ENCODE measurements around the gene DLGAP1.

DLGAP1 gene

GRCh38 chr18:3747176-3747973, 707.7 kb downstream of the DLGAP1 start:
- in situ Hi-C loops (cut with MboI; ENCODE audit: low pct_unique_long_range_greater_than_20kb, low sequenced_read_pairs, unreplicated experiment) = no loop called here
- no peak for TF ChIP-seq CTCF (IDR thresholded peaks at IDR 0.05; ENCODE audit: extremely low read depth, insufficient read depth, missing control alignments)

DNA sequence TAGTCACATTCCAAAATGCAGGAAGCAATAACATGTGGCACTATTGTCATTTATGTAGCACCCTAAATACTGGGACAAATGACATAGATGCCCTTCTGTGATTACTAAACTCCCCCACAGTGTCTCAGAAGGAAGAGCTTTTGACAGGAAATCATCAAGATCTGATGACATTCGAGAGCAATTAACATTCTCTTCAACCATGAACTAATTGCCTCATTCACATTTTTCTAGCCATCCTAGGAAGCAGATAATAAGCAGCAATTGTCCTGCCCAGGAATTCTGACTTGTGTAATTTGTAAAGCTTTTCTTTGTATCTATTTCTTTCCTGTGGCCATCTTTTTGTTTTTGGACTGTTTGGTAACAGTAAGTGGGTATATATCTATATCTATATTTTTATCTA, 712.6 kb downstream of the DLGAP1 start:
- DNase-seq (ENCODE audit: low spot score) = no peak
- TF ChIP-seq CTCF (IDR thresholded peaks at IDR 0.05; ENCODE audit: extremely low read depth, insufficient read depth, missing control alignments) = no peak
- in situ Hi-C loops (cut with MboI; ENCODE audit: low pct_unique_long_range_greater_than_20kb, low sequenced_read_pairs, unreplicated experiment) = no loop called here

More at GRCh38 chr18:3747176-3747973, 707.7 kb downstream of the DLGAP1 start:
- DNase-seq (ENCODE audit: low spot score) = no peak

GRCh38 chr18:3741333-3741732, 713.8 kb downstream of the DLGAP1 start:
- in situ Hi-C loops (cut with MboI; ENCODE audit: low pct_unique_long_range_greater_than_20kb, low sequenced_read_pairs, unreplicated experiment) = no loop called here
- no peak for DNase-seq (ENCODE audit: low spot score)
- TF ChIP-seq CTCF (IDR thresholded peaks at IDR 0.05; ENCODE audit: extremely low read depth, insufficient read depth, missing control alignments) = no peak

DNA sequence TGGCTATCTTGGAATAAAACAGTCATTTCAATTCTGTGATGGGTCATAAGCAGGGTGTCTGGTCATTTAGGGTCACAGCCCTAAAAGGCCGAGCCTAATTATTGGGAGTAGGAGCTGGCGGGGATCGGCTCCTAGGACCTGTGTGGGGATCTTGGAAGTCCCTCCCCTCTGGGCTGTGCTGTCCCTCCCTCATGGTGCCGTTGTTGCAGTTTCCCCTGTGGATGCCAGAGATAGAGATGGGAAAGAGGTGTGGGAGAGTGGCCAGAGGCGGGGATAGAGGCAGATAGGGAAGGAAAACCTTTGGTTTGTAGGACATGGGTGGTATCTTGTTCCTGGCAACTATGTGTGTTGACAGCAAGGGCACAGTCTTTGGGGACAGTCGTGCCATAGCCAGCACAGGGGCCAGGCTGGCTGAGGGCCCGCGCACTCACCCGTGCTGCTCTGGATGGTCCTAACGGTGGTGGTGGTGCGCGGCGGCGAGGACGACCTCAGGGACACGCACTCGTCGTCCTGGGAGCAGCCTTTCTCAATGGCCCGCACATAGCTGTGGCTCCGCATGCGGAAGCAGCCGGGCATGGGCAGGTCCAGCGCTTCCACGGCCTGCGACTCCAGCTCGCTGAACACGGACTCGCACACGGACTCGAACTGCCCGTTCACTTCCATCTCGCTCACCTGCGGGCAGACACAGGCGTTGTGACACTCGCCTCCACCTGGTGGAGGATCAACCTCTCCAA, 726.2 kb downstream of the DLGAP1 start:
- in situ Hi-C loops (cut with MboI; ENCODE audit: low pct_unique_long_range_greater_than_20kb, low sequenced_read_pairs, unreplicated experiment) = no loop called here
- DNase-seq (ENCODE audit: low spot score) = no peak
- TF ChIP-seq CTCF (IDR thresholded peaks at IDR 0.05; ENCODE audit: extremely low read depth, insufficient read depth, missing control alignments) = no peak

DNA sequence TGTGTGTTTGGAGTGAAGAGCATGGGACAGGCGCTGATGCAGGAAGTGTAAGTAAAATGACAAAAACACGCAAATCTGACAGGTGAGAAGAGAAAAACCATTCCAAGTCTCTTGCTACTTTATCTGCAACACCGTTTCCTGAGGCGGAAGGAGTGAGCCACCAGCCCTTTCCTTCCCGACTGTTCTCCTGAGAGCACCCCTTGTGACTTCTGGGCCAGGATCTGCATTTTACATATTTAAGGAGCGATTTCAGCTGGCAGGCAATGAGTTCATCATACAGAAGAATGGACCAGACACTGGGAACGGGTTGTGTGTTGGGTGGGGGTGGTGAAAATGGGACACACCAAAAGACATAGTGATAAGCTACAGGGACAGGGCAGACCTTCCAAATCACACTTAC, 727.8 kb downstream of the DLGAP1 start:
- no peak for TF ChIP-seq CTCF (IDR thresholded peaks at IDR 0.05; ENCODE audit: extremely low read depth, insufficient read depth, missing control alignments)
- DNase-seq (ENCODE audit: low spot score) = no peak
- in situ Hi-C loops (cut with MboI; ENCODE audit: low pct_unique_long_range_greater_than_20kb, low sequenced_read_pairs, unreplicated experiment) = no loop called here

- in situ Hi-C loops (cut with MboI; ENCODE audit: low pct_unique_long_range_greater_than_20kb, low sequenced_read_pairs, unreplicated experiment) = no loop called here
- no peak for DNase-seq (ENCODE audit: low spot score)
- no peak for TF ChIP-seq CTCF (IDR thresholded peaks at IDR 0.05; ENCODE audit: extremely low read depth, insufficient read depth, missing control alignments)
These were observed 728.7 kb downstream of the DLGAP1 start for GRCh38 chr18:3726238-3726951.

All from GM13977 (cell line).